Duodenal mucosa (tissue), 2 donors: ENCODE results near the gene DNER.
"Not testable (repeated sequence)": the region's sequence is repeated elsewhere in the genome, so short reads cannot be mapped to it uniquely, and the experiment has no call there.

Source experiments
- H3K27ac ChIP-seq: one replicate; pipeline ENCODE4 v1.7.0; 2013; ENCODE audit warnings: low read depth, low read length
- H3K27me3 ChIP-seq, 2 donors: one replicate each; pipeline ENCODE4 v1.7.0; 2013; ENCODE audit warnings: low read length in 2 of 2, control low read depth in 1 of 2; ENCODE audit not compliant: insufficient read depth in 2 of 2, control insufficient read depth in 1 of 2
- H3K36me3 ChIP-seq, 2 donors: one replicate each; pipeline ENCODE4 v1.7.0; 2013; ENCODE audit warnings: low read length in 2 of 2, control low read depth in 1 of 2; ENCODE audit not compliant: insufficient read depth in 2 of 2, control insufficient read depth in 1 of 2
- H3K4me1 ChIP-seq, 2 donors: one replicate each; pipeline ENCODE4 v1.7.0; 2013; ENCODE audit warnings: low read length in 2 of 2, control low read depth in 1 of 2; ENCODE audit not compliant: insufficient read depth in 2 of 2, control insufficient read depth in 1 of 2
- H3K4me3 ChIP-seq, 2 donors: one replicate each; pipeline ENCODE4 v1.7.0; 2013; ENCODE audit warnings: low read length in 2 of 2, low read depth in 1 of 2
- H3K9ac ChIP-seq, 2 donors: one replicate each; pipeline ENCODE4 v1.7.0; 2013; ENCODE audit warnings: low read length in 2 of 2, low read depth in 1 of 2
- H3K9me3 ChIP-seq, 2 donors: one replicate each; pipeline ENCODE4 v1.7.0; 2013; ENCODE audit warnings: low read length in 2 of 2, control low read depth in 1 of 2; ENCODE audit not compliant: control insufficient read depth in 1 of 2

Gene DNER

DNA sequence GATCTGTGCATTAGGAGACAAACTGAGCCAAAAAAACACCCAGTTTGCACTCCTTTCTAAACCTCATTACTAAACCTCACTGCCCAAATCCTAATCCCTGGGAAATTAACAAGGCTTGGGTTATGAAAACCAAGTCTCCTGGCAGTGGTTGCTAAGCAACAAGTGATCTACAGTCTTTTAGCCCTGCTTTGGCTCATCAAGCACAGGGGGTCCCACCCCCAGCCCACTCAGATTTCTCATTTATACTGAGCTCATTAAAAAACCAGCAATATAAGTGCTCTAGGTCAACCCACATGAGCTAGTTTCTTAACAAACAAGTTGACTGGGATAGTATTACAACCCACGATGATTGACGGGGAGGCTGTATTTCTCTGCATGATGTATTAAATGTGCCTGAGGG, 18.4 kb downstream of the DNER start:
- Histone ChIP-seq H3K4me3 (no peak overlapping the region), H3K4me1 (no peaks in the 10 kb centered on the region), H3K27me3 (no peaks in the 10 kb centered on the region), H3K9ac (no peak overlapping the region), H3K27ac (no peak overlapping the region), H3K36me3 (no peaks in the 10 kb centered on the region), H3K9me3 (no peaks in the 10 kb centered on the region)

DNA sequence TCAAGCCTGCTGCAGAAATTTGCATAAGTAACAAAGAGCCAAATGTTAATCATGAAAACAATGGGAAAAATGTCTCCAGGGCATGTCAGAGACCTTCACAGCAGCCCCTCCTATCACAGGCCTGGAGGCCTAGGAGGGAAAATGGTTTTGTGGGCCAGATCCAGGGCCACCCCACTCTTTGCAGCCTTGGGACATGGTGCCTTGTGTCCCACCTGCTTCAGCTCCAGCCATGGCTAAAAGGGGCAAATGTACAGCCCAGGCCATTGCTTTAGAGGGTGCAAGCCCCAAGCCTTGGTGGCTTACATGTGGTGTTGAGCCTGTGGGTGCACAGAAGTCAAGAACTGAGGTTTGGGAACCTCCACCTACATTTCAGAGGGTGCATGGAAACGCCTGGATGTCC, 20.5 kb downstream of the DNER start:
- H3K4me1 ChIP-seq, H3K9me3 ChIP-seq, H3K4me3 ChIP-seq: not testable (repeated sequence)

DNA sequence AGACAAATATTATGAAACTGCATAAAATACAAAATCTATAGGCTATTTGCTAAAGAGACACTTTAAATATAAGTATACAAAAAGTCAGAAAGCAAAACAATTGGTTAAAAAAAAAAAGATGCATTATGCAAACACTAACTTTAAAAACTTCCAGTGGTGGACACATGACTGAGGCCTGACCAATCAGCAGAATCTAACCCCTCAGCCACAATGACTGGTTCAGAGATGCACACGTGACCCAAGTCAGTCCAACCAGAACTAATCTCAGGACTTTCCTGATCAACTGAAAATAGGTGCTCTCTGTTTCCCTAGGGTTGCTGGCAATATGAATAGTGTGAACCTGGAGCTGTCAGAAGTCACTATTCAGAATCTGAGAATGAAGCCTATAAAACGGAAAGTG, 22.7 kb downstream of the DNER start:
- Histone ChIP-seq H3K4me3 (no peak overlapping the region), H3K4me1 (no peaks in the 10 kb centered on the region), H3K9ac (no peak overlapping the region), H3K36me3 (no peaks in the 10 kb centered on the region), H3K9me3 (no peaks in the 10 kb centered on the region), H3K27ac (no peak overlapping the region), H3K27me3 (peaks cover 0 to 5% of the 10 kb centered on the region in 2 donors)

More for the DNA sequence above, 20.5 kb downstream of the DNER start:
- H3K36me3 ChIP-seq, H3K9ac ChIP-seq, H3K27ac ChIP-seq, H3K27me3 ChIP-seq: not testable (repeated sequence)

DNA sequence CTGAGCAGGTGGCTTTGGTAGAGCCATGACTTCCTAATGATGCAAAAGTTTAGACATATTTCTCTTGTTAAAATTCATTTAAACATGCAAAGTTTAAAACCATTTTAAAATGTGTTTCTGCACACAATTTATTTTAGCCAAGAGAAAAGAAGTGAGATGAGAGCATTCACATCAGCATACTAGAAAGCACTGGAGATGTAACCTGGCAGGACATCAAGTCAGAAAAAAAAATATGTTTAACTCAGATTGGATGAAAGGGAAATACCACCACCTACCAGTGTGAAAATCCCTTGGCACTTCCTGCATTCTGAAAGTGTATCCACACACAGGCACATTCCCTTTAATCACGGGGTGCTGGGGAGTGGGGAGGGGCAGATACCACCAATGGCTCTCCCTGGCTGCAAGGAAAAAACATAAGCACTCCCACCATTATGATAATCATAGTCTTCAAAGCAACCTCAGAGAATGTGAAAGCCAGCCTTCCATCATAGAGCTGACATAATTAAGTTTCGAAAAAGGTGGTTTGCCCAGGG, 25.0 kb downstream of the DNER start:
- Histone ChIP-seq H3K4me3 (no peak overlapping the region), H3K27ac (no peak overlapping the region), H3K36me3 (no peaks in the 10 kb centered on the region), H3K9me3 (no peaks in the 10 kb centered on the region), H3K9ac (no peak overlapping the region), H3K27me3 (peaks cover 0 to 5% of the 10 kb centered on the region in 2 donors), H3K4me1 (no peaks in the 10 kb centered on the region)

DNA sequence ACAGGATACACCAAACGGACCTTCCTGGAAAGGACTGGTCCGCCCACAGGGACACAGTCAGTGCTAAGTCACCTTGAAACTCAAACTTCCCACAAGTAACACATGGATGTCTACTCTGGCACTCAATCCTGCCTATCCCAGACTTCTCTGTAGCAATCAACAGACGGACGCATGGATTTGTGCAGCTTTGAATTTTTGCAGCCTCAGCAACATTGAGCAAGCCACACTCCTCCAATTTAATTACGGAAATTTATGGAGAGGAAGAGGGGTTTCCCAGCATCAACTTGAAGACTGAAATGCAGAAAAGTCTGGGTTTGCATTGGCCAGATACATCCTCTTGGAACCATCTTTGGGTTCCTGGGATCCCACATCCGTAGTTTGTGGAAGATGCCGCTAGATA, 26.2 kb downstream of the DNER start:
- no peaks in the 10 kb centered on the region for H3K4me1 ChIP-seq
- no peak overlapping the region for H3K9ac ChIP-seq
- no peaks in the 10 kb centered on the region for H3K9me3 ChIP-seq

DNA sequence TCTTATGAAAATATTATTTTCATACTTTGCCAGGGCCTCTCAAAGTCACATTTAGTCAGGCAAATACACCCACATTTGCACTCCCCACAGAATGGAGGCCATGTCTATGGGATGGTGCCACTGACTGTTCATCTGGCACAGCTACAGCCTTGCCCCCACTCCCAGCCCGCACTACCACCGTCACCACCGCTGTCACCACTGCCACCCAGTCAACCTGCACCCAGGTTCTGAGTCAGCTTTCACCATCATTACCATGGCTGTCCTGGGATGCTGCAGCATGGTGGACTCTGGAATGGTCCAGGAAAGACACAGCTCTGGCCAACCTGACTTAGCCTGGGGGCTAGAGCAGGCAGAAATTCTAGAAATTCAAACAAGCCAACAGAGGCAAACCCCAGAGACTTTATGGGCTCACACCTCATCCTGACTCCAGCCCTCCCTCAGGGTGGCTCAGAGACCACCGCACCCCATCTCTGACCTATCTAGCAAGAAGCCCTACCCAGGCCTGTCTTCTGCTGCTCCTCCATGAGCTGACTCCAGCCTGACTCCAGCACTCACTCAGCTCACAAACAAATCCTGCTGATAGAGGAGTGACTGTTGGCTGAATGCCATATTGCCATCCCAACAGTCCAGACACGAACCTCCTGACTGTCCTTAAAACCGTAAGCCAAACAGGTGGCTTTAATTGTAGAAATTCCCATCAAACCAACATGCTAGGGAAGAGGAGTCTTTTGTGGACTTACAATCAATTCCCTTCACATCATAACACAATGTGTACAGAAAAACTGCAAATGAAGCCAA, 28.0 kb downstream of the DNER start:
- H3K4me3 ChIP-seq, result no peak overlapping the region
- H3K27ac ChIP-seq, result no peak overlapping the region
- no peaks in the 10 kb centered on the region for H3K9me3 ChIP-seq
- H3K36me3 ChIP-seq, result no peaks in the 10 kb centered on the region
- peaks cover 0 to 5% of the 10 kb centered on the region in 2 donors for H3K27me3 ChIP-seq
- no peak overlapping the region for H3K9ac ChIP-seq
- H3K4me1 ChIP-seq, result no peaks in the 10 kb centered on the region

More for the DNA sequence above, 26.2 kb downstream of the DNER start:
- Histone ChIP-seq H3K36me3 (no peaks in the 10 kb centered on the region), H3K27ac (no peak overlapping the region), H3K27me3 (peaks cover 0 to 5% of the 10 kb centered on the region in 2 donors), H3K4me3 (no peak overlapping the region)

DNA sequence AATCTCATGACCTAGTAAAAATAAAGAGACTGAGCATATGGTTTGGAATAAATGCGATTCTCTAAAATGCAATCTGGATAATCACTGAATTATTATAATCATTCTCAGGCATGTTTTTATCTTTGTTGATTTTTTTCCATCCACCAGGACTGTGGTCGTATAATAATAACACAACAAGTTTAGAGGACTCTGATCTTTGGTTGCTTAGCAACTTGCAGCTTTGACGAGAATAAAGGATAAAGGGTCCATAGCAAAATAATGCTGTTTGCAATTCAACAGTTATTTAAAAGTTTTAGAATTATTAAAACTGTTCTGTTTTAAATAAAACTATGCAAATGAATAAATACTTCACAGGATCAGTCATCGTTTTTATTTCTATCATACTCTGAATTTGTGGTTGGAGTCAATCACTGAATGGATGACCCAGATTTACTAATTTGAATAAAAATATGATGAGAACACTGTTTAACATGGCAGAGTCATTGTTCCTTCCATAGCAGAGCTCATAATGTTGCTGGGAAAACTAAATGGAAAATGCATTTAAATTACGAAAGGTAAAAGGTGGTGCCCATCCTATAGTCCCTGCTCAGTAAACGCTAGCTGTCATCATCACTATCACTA, 29.3 kb downstream of the DNER start:
- no peaks in the 10 kb centered on the region for H3K9me3 ChIP-seq
- H3K36me3 ChIP-seq, result no peaks in the 10 kb centered on the region
- H3K27ac ChIP-seq, result no peak overlapping the region
- H3K9ac ChIP-seq, result no peak overlapping the region
- no peaks in the 10 kb centered on the region for H3K4me1 ChIP-seq
- H3K4me3 ChIP-seq, result no peak overlapping the region
- peaks cover 0 to 5% of the 10 kb centered on the region in 2 donors for H3K27me3 ChIP-seq

DNA sequence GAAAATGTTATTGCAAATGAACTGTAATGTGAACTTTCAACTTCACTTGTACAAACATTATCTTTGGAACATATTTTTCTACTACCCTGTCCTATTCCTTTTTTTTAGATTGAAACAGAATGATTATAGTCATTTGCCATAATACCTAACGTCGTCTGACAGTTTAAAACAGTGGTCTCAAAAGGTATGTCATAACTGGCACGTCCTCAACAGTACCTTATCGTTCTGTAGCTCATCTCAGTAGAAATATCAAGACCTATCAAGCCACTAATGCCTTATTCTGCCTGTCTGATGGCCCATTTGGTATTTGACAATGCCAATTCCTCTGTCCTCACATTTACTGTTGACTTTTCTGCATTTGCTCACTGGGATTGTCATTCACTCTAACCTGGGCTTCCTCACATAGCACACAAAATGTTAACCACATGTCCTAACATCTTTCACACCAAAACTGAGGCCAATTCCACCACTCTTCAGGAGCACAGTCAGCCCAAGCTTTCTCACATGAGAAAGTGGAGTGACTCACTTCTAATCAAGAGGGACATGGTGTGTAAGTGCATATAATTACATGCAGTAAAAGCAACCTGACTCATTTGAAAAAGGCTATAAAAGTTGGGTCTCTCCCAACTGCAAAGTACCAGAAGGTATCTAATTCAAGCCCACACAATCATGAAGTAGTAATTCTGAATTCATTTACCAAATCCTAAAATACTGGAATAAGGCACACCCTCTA, 34.8 kb downstream of the DNER start:
- Histone ChIP-seq H3K27me3 (peaks cover 0 to 6% of the 10 kb centered on the region in 2 donors), H3K4me1 (no peaks in the 10 kb centered on the region), H3K9me3 (no peaks in the 10 kb centered on the region), H3K9ac (no peak overlapping the region), H3K27ac (no peak overlapping the region), H3K4me3 (no peak overlapping the region), H3K36me3 (no peaks in the 10 kb centered on the region)

DNA sequence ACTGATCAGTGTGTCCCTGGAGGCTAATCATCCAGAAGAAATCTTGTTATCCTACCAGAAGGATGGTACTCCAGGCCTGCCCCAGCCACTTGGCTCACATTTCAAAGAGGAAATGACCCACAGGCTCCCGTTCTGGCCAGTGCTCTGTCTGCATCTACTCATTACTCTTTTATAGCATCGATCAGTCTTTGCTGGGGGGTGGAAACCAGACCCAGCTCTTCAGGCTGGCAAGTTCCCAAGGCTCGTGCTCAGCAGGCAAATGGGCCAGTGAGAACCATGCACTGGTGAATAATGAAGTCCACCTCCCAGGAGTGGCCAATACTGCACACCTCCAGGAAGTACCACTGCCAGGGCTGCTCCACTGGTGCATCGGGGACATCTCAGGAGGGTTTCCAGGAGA, 38.8 kb downstream of the DNER start:
- H3K27me3 ChIP-seq, result peaks cover 0 to 6% of the 10 kb centered on the region in 2 donors
- H3K9me3 ChIP-seq, result no peaks in the 10 kb centered on the region
- H3K36me3 ChIP-seq, result no peaks in the 10 kb centered on the region
- H3K27ac ChIP-seq, result no peak overlapping the region
- no peak overlapping the region for H3K9ac ChIP-seq
- H3K4me1 ChIP-seq, result no peaks in the 10 kb centered on the region
- no peak overlapping the region for H3K4me3 ChIP-seq
